GM12872 (cell line): ENCODE measurements around the gene ATP6V1C2.

Experiments
- TF ChIP-seq, protein P1 (sequence below): IDR thresholded peaks from 3 replicates; pipeline ENCODE4 v1.5.1; 2011; ENCODE audit warnings: low read depth, mild to moderate bottlenecking, low read length, moderate library complexity; ENCODE audit not compliant: insufficient read depth

The ATP6V1C2 gene

DNA sequence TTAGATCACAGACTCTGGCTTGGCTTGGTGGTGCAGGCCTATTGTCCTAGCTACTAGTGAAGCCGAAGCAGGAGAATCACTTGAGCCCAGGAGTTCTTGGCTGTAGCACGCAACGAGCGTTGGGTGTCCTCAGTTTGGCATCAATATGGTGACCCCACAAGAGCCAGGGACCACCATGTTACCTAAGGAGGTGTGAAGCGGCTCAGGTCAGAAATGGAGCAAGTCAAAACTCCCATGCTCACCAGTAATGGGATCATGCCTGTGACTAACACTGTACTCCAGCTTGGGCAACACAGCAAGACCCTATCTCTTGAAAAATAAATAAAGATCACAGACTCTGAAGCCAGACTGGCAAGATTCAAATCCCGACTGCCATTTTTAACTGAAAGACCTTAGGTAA is 29.9 kb upstream of the ATP6V1C2 start:
- TF ChIP-seq, protein P1, sequence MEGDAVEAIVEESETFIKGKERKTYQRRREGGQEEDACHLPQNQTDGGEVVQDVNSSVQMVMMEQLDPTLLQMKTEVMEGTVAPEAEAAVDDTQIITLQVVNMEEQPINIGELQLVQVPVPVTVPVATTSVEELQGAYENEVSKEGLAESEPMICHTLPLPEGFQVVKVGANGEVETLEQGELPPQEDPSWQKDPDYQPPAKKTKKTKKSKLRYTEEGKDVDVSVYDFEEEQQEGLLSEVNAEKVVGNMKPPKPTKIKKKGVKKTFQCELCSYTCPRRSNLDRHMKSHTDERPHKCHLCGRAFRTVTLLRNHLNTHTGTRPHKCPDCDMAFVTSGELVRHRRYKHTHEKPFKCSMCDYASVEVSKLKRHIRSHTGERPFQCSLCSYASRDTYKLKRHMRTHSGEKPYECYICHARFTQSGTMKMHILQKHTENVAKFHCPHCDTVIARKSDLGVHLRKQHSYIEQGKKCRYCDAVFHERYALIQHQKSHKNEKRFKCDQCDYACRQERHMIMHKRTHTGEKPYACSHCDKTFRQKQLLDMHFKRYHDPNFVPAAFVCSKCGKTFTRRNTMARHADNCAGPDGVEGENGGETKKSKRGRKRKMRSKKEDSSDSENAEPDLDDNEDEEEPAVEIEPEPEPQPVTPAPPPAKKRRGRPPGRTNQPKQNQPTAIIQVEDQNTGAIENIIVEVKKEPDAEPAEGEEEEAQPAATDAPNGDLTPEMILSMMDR, result no peak

DNA sequence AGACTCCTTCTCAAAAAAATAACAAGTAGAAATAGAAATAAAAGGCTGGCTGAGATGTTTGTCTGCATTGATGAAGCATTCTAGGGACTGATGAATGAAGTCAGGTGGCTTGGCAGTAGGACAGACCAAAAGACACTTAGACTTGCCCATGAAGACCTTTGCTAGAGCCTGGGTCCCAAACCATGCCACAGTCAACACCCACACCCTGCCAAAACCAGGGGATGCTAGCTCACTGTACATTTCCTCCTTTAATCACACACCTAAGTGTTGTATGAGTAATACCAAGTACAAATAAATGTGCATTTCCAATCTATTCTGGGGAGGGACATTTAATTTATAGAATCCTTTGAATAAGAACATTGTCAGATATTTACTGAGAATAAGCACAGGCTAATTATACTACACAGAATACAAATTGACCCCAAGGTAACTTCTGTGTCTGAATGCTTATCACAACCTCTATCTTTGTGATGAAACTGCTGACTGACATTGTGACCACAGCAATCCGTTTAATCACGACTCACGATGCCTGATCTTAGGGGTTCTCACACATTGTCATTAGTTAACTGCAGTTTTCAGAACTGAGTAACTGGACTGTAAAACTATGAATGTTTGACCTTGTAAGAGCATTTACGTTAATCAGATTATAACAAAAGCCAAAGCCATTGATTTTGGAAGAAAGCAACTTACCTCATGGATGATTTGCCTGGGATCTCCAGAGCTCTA is 21.2 kb upstream of the ATP6V1C2 start:
- TF ChIP-seq, protein P1, result no peak

DNA sequence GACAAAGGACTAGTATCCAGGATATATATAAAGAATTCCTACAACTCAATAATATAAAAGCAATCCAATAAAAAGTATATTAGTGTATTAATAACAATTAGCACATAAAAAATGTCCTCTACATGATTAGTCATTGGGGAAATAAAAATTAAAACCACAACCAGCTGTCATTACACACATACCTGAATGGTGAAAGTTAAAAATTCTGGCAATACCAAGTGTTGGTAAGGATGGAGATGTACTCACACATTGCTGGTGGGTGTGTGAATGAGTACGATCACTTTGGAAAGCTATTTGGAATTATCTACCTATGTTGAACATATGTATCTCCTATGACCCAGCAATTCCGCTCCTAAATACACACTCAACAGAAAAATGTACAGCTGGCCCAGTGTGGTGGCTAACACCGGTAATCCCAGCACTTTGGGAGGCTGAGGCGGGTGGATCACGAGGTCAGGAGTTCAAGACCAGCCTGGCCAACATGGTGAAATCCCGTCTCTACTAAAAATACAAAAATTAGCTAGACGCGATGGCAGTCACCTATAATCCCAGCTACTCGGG is 17.3 kb upstream of the ATP6V1C2 start:
- TF ChIP-seq, protein P1, result no peak

DNA sequence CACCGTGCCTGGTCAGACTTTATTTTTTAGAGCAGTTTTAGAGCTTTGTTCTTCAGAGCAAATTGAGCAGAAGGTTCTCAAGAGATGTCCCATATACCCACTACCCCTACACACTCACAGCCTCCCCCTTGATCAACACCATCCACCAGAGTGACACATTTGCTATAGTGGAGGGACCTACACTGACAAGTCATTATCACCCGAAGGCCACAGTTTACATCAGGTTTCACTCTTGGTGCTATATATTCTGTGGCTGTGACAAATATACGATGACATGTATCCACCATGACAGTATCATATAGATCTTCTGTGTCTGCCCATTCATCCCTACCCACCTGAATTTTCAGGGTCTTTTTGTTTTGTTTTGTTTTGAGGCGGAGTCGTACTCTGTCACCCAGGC is 15.4 kb upstream of the ATP6V1C2 start:
- TF ChIP-seq, protein P1, result no peak

DNA sequence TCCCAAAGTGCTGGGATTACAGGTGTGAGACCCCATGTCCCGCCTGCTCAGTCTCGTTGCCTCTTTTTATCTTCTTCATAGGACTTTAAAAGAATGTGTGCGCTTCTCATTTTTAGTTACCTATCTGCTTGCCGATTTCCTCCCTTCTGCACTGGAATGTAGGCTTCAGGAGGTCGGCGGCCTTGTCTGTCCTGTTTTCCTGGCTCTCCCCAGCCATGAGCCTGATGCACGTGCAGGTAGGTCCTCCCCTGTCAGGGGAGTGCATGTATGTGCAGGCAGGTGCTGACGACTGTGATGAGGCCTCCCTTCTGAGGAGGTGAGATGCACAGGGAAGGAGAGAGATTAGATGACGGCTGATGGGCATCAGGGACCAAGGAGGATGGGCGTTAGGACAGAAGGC is 13.6 kb upstream of the ATP6V1C2 start:
- TF ChIP-seq, protein P1, result no peak

DNA sequence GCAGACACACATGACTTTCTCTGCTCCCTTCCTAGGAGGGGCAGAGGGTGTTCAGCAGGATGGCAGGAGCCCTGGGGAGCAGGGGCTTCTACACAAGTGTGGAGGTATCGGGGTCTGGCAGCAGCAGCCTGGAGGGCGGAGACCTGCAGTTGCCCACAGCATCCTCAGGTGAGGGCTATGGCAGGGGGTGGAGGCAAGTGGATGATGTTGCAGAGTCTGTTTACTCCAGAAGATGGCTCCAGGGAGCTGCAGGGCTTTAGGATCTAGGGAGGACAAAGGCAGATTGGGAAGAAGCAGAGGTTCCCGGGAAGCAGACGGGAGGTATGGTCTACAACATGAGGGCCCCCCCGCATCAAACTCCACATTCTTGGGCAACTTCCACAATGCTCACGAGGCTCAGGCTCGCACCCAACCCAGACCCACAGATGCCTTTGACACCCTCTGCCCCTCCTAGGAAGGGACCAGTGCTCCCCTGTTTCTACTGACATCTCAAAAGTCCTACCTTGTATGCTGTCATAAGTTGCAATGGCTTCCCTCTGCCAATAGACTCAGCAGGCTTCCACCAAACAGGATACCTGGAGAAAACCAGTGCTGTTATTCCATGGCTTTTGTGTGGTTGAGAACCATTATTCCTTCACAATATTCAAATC is 12.0 kb upstream of the ATP6V1C2 start:
- TF ChIP-seq, protein P1, result peak; percentile 53

DNA sequence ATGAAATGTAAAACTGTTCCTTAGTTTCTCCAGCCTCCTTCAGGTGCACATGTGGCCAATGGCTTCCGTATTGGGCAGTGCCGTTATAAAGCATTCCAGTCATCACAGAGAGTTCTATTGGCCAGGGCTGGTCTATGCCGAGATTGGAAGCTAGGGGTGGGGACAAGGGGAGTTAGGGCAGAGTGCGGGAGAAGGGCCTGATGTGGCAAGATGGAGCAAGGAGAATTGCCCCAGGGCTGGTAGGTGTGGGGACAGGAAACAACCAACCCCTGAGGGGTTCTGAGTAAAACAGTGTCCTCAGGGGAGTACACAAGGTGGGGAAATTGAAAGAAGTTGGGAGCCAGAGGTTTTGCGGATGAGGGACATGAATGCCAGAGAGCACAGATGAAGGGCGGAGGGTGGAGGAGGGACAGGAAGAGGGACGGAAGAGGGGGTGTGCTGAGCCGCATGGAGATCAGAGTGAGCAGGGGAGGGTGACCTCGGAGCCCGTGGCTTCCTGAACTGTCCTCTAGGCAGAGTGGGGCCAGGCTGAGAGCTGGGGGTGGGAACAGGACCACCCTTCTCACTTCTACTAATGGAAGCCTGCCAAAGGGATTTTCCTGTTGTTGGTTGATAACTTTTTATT is 9.1 kb upstream of the ATP6V1C2 start:
- TF ChIP-seq, protein P1, result no peak
